ENCODE data around the gene ANKRD1.
"Not testable (repeated sequence)": the region's sequence is repeated elsewhere in the genome, so short reads cannot be mapped to it uniquely, and the experiment has no call there.

Gene ANKRD1

GRCh38 chr10:90920986-90921666, at the start of gene ANKRD1:
TSS of gene ANKRD1 (minus strand) at chr10:90921087. CDS start at chr10:90921027, 60 bp downstream.
- no peak for DNase-seq

GRCh38 chr10:90969947-90970673, 49.2 kb upstream of the ANKRD1 start:
- no peak for DNase-seq

- DNase-seq, result no peak
These were observed 48.2 kb upstream of the ANKRD1 start for GRCh38 chr10:90969121-90969534.

DNA sequence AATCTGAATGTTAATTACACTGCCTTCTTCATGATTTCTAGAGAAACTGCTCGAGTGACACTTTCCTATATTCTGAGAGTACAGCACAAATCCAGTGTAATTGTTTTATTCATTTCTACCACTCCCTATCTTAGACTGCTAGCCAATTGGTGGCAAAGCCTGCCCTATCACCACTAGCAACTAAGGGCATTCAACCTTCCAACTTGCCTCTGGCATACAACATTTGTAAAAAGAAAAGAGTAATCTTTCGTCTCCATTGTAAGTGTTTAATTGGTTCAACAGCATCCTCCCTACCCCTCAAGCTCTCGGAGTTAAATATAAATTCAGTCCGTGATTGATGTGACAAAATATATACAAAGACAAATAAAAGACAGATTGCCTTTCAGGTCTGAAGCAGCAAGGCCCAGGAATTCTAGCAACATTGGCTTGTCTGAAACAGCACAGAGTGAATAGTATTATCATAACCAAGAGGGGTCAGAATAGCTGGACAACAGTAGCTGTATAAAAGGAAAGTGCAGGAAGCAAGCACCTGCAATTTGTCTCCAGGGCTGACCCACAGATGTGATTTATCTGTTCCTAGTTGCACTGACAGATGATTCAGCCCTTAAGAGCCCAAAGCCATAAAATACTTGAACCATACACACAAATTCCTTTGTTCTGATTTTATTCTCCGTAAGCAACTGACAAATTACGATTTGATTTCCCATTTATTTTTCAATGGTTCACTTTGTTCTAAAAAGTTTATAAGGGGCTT, 47.6 kb upstream of the ANKRD1 start:
- DNase-seq, result no peak

DNA sequence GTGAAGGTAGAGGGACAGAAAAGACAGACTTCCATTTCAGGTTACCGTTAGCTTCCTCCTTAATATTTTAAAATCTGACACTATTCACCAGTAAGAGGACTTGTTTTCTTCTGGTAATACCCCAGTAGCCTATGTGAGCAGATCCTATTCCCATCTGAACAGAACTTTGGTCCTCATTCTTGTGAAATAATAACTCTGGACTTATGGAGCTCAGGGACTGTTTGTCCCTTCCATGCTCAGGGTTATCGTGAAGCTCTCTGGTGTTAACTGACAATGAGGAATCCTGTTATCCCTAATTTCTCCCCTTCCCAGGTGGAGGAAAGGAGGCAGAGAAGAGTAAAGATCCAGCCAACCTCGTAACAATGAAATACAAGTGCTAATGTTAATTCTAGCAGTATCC, 47.0 kb upstream of the ANKRD1 start:
- no peak for DNase-seq

DNA sequence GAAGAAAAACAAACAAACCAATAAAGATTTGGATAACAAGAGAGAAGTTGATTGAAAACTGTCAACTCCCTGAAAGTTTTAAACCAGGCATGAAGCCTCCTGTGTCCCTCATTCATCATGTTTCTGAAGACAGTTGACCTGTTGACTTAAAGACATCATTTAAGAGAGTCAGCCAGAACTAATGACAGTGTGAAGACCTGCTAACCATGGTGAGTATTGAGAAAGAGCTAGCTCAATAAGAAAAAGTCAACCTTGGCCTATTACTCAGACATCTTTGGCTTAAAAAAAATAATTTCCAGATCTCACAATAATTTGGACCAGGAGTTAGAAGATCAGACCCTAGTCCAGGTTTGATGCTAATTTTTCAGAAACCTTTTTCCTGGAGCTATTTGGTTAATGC, 45.3 kb upstream of the ANKRD1 start:
- no peak for DNase-seq

DNA sequence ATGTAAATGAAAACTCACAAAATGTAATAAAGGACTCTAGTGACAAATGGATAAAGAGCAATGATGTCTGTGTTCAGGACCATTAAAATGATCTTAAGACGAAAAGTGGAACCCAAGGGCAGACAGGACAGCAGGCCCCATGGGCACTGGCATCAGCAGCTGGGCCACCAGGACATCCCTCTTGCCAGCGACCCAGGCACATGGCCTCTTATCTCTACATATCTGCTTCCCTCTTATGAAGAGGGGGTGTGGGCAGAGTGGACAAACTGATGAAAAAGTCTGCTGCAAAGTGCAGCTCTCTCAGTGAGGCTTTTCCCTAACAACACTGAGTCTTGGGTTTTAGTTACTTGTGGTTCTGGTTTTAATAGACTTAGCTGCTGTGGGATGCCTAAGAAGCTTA, 44.8 kb upstream of the ANKRD1 start:
- DNase-seq, result no peak

- no peak for DNase-seq
These were observed 44.0 kb upstream of the ANKRD1 start for GRCh38 chr10:90964781-90965465.

- DNase-seq, result no peak
These were observed 42.4 kb upstream of the ANKRD1 start for GRCh38 chr10:90963331-90963730.

DNA sequence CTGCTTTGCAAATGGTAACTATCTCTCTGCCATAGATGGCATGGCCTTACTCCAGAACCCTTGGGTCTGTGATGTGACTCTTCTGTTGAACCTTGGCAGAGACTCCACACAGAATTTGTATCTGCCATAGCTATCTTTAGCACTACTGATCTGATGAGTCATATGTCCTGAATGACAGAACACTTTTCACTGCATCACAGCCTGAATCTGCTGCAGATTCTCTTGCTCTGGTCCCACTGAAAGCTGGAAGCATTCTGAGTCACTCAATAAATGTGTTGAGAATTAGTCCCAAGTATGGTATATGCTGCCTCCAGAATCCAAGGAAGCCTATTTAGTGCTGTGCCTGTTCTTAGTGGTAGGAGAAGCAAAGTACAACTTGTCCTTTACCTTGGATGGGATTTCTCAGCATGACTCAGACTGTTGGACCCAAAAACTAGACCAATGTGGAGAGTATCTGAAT, 39.5 kb upstream of the ANKRD1 start:
- no peak for DNase-seq

GRCh38 chr10:90959826-90960225, 38.9 kb upstream of the ANKRD1 start:
- no peak for DNase-seq

- no peak for DNase-seq
These were observed 37.9 kb upstream of the ANKRD1 start for GRCh38 chr10:90958781-90959180.

DNA sequence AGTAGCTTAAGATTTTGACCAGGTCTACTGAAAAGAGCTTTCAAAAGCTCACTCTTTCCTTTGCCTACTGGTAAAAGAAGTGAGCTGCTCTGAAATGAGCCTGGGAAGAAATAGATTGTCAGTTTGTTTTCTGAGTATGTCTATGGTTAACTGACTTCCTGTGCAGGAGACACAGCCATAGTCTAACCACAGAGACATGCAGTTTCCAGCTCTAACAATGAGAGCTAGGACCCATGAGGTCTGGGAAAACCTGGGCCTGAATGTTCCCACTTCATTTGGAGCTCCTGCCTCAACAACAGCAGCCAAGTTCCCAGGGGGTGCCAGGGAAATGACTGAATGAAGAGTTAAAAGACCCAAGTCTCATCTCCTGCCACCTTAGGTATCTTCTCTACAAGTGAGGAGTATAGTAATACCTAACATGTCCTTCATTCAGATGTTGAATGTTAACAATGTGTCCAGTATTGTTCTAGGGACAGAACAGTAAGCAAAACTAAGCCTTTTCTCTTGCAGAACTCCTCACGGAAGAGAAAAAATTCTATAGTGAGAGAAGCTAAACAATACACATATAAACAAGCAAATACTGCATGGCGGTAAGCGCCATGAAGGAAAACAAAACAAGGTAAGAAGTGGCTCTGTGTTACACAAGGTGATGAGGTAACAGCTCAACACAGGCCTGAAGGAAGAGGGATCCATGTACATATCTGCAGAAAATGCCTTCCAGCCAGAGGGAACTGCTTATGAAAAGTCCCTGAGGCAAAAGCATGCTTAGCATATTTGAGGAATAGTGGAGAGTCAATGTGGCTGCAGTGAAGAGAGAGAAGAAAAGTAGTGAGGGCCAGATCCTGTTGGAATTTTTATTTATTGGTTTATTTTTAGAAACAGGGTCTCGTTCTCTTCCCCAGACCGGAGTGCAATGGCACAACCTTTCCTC, 26.4 kb upstream of the ANKRD1 start:
- DNase-seq, result no peak

- DNase-seq, result no peak
These were observed 24.7 kb upstream of the ANKRD1 start for GRCh38 chr10:90945491-90946070.

GRCh38 chr10:90944749-90945148, 23.9 kb upstream of the ANKRD1 start:
- no peak for DNase-seq

DNA sequence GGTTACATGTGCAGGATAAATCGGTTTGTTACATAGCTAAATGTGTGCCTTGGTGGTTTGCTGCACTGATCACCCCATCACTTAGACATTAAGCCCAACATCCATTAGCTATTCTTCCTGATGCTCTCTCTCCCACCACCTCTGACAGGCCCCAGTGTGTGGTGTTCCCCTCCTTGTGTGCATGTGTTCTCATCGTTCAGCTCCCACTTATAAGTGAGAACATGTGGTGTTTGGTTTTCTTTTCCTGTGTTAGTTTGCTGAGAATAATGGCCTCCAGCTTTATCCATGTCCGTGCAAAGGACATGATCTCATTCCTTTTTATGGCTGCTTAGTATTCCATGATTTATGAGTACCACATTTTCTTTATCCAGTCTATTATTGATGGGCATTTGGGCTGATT, 22.1 kb upstream of the ANKRD1 start:
- DNase-seq, result not testable (repeated sequence)

GRCh38 chr10:90939648-90940047, 18.8 kb upstream of the ANKRD1 start:
- no peak for DNase-seq

DNA sequence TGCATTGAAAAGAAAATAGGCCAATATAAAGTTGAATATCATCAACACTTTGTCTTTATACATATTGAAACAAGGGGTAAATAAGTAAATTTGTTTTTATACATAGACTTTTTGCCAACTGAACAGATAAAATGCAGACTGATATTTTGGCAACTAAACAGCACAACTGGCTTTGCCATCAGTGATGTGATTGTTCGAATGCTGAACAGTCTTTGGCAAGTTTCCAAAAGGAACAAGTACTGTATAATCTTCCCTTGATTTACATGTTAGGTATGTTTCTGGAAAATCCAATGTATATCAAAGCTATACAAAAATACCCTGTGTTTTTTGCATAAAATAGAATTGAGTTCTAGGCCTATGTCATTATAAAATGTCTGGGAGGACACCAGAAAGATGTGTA, 18.2 kb upstream of the ANKRD1 start:
- no peak for DNase-seq

GRCh38 chr10:90937645-90938258, 16.9 kb upstream of the ANKRD1 start:
- no peak for DNase-seq

- DNase-seq, result no peak
These were observed 15.4 kb upstream of the ANKRD1 start for GRCh38 chr10:90936276-90936659.
